Epidermal melanocyte (primary cell): Measurements from ENCODE around the gene DUS1L.

Experiments used
- DNase-seq: peaks from one replicate; pipeline ENCODE4 v3.0.0; 2011; ENCODE audit warnings: low spot score; ENCODE audit not compliant: insufficient read length

The DUS1L gene

GRCh38 chr17:82065638-82066303 is at the start of gene DUS1L:
Gene DUS1L, minus strand, starts transcription at chr17:82065804. Its CDS starts 745 bp downstream, at chr17:82065059.
- peak; percentile 80 for DNase-seq

DNA sequence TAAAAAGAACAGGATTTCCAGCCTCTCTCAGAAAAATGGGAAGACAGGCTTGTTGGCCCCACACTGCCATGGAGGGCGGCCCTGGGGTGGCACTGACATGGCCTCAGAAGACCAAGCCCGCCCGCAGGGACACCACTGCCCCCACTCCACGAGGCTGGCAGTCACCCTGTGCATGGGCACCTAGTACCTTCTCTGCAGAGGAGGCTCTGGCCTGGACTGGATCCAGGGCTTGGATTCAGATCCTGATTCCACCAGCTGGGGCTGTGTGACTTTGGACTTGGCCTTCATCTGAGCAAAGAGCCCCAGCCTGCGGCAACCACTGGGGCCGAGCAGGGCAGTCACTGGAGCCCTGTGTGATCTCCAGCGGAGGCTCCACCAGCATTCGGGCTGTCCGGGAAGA is 49.3 kb upstream of the DUS1L start:
- no peak for DNase-seq

DNA sequence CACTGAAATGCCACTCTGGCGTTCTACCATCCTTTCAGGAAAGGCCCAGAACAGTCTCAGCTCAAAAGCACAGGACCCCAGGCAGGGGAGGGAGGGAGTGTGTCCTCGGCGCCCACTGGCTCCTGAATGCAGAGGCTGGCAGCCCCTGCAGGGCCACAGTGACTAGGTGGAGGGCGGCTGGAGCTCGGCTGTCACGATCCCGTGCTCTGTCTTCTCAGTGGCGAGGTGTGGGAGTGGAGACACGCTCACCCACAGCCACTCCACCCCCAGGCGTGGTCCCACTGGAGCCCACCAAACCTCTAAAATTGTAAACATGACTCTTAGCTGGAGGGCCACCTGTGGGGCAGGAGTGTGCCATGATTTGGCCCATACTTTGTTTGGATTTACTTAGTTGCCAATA is 48.8 kb upstream of the DUS1L start:
- DNase-seq = no peak

- no peak for DNase-seq
Observed at GRCh38 chr17:82113941-82114340, 48.3 kb upstream of the DUS1L start.

DNA sequence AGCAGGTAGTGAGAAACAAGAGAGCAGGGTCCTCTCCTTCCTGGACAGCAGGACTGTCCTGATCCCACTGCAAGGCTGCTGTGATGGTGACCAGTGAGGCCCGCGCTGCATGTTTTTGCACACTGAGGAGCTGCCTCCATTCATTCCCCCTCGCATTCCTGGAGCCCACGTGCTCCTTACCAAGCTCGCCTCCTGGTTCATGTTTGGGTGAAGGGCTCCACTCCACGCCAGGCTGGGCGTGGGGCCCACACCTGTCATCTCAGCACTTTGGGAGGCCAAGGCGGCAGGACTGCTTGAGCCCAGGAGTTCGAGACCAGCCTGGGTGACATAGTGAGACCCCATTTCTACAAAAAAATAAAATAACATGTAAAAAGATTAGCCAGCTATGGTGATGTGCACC is 47.8 kb upstream of the DUS1L start:
- no peak for DNase-seq

- DNase-seq = no peak
Observed at GRCh38 chr17:82112914-82113311, 47.3 kb upstream of the DUS1L start.

GRCh38 chr17:82112181-82112913 is 46.7 kb upstream of the DUS1L start:
- no peak for DNase-seq

DNA sequence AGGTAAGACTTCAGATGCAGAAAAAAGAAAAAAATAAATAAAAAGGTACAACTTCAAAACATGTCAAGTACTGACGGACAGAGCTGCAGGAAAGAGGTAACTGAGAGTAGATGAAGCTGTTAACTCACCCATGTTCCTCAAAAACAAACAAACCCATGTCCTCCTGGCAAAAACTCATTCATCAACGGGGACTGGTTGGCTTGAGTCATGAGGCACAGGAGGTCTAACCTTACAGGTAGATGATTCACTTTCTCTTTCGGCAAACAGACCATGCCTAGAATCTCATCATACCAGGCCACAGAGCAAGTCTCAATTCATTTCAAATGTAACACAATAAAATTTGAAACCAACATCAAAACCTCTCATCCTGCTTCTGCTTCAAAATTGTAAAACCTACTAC is 44.7 kb upstream of the DUS1L start:
- DNase-seq = no peak

- no peak for DNase-seq
Observed at GRCh38 chr17:82108961-82109475, 43.4 kb upstream of the DUS1L start.

GRCh38 chr17:82108496-82108945 is 42.9 kb upstream of the DUS1L start:
- no peak for DNase-seq

- no peak for DNase-seq
Observed at GRCh38 chr17:82108038-82108437, 42.4 kb upstream of the DUS1L start.

GRCh38 chr17:82107341-82107860 is 41.8 kb upstream of the DUS1L start:
- no peak for DNase-seq

- DNase-seq = no peak
Observed at GRCh38 chr17:82106688-82107305, 41.2 kb upstream of the DUS1L start.

DNA sequence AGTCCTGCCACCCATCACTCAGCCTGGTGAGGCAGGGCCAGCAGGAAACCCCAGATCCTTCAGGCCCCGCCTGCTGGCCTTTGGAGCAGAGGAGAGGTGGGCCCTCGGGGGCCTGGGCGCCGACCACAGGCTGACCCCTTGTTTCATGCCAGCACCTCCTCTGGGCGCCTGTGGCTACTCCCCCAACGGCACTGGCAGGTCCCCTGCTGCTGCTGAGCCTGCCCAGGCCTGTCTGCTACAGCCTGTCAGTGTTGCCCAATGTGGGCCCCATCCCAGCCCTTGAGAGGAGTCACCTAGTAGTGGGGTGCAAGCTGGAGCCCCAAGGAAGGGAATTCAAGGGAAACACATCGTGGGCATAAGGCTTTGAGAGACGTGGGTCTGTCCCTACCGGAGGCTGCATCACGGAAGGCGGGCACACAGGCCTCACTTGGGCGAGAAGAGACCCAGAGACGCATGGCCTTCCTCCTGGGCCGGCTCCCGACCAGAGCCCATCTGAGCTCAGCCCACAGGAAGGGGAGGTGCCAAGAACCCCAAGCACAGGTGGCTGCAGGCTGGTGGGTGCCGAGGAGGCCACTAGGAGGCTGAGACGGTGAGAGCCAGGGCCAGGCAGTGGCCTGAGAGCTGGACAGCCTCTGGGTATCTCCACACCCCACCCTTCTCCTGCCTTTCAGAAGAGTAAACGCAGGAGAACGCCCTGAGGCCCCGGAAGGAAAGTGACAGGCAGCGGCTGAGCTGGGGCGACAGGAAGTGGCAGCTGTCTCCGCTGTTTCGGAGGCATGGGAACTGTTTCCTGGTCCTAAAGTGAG is 40.5 kb upstream of the DUS1L start:
- no peak for DNase-seq

DNA sequence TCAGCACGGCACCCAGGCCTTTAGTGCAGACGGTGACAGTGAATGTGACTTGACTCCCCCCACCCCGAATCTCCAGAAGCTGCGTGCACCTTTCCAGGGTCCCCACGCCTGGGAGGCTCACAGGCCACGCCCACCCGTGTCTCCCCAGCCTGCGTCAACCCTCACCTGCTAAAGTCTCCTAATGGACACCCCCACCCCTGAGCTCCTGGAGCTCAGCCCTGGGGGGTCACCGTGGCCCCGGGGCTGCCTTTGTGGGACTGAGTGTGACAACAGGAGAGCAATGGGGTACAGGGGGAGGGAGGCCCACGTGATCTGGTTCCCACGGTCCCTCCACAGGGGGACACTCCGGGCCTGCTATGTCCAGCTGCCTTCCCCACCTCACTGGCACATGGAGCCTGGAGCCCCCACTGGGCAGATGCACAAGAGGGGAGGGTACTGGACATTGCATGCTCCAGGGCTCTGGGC is 39.8 kb upstream of the DUS1L start:
- no peak for DNase-seq

GRCh38 chr17:82104797-82105416 is 39.3 kb upstream of the DUS1L start:
- DNase-seq = no peak

DNA sequence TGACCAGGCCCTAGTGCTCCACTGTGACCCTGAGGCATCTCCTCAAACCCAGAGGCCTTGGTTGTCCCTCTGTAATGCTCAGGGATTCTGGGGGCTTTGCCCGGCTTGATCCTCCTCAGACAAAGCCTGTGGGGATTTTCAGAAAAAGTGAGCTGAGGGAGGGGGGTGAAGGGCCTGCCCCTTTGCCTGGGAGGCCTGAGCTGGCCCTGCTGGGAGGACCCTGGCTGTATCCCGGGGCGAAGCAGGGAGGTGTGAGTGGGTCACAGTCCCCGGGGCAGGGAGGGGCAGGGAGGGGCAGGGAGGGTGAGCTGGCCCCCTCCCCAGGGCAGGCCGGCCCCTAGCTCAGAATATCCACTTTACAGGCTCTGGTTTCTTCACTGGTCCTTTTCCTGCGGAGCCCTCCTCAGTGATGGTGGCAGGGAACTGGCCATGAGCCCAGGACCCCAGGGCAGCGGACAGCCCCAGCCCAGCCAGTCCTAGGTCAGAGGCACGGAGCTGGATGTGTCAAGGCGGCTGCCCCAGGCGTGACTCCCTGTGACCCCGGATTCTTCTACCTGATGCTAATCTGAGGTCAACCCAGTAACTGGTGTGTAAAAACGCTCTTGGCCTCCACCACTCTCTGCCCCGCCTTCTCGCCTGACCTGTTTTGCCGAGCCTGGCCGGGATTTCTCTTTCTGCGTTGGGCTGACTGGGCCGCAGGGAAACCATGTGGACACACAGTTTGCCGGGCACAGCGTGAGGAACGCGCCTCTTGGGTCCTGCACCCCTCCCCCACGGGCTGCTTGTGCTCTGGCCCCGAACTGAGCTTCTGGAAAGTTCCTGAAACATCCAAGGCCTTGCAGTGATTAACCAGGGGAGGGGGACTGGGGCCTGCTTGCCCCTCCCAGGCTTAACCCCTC is 38.2 kb upstream of the DUS1L start:
- DNase-seq = no peak

- no peak for DNase-seq
Observed at GRCh38 chr17:82101767-82102679, 36.4 kb upstream of the DUS1L start.

GRCh38 chr17:82101301-82101715 is 35.7 kb upstream of the DUS1L start:
- no peak for DNase-seq
